Limb (tissue), 2 donors: ENCODE data around the gene MAZ.

Experiments used
- DNase-seq, 2 donors: peaks; one replicate each; pipeline ENCODE4 v3.0.0-alpha.2; 2016; ENCODE audit errors: extremely low spot score in 2 of 2

Gene MAZ

GRCh38 chr16:29852654-29853053, 46.3 kb downstream of the MAZ start:
- DNase-seq, result no peak

- no peak for DNase-seq
Measured at GRCh38 chr16:29854520-29855100, 48.3 kb downstream of the MAZ start.

- no peak for DNase-seq
Measured at GRCh38 chr16:29857133-29857760, 50.9 kb downstream of the MAZ start.

- DNase-seq, result no peak
Measured at GRCh38 chr16:29858149-29858849, 52.0 kb downstream of the MAZ start.

GRCh38 chr16:29858974-29859373, 52.6 kb downstream of the MAZ start:
- no peak for DNase-seq

GRCh38 chr16:29860218-29860617, 53.9 kb downstream of the MAZ start:
- DNase-seq, result no peak
